OCI-LY1 (cell line): ENCODE data around the gene TIGD7.
"Not testable (repeated sequence)": the region's sequence is repeated elsewhere in the genome, so short reads cannot be mapped to it uniquely, and the experiment has no call there.

Experiments used
- H2AFZ ChIP-seq: fragments of 200-600 bp; sonication (generic), shearing (Covaris generic); 2 replicates; pipeline ENCODE4 v1.6.0; 2014; ENCODE audit warnings: antibody characterized with exemption, mild to moderate bottlenecking, low read length
- H3F3A ChIP-seq: fragments of 200-600 bp; sonication (generic), shearing (Covaris generic); 2 replicates; pipeline ENCODE4 v1.6.0; 2014; ENCODE audit warnings: mild to moderate bottlenecking, antibody characterized with exemption, low read length, moderate library complexity; ENCODE audit not compliant: insufficient read depth
- H3K27ac ChIP-seq: fragments of 200-600 bp; sonication (generic); 2 replicates; pipeline ENCODE4 v1.5.1; 2014; ENCODE audit warnings: low read length, mixed run types, mild to moderate bottlenecking, low read depth; ENCODE audit not compliant: poor library complexity, severe bottlenecking
- H3K27me3 ChIP-seq: fragments of 200-600 bp; sonication (generic); 2 replicates; pipeline ENCODE4 v1.6.0; 2014; ENCODE audit warnings: antibody characterized with exemption, mild to moderate bottlenecking, low read length, moderate library complexity; ENCODE audit not compliant: insufficient read depth
- H3K36me3 ChIP-seq: fragments of 200-600 bp; sonication (generic); 2 replicates; pipeline ENCODE4 v1.6.1; 2014; ENCODE audit warnings: mild to moderate bottlenecking, antibody characterized with exemption, low read length, moderate library complexity, mixed read lengths; ENCODE audit not compliant: insufficient read depth
- H3K4me1 ChIP-seq: fragments of 200-600 bp; sonication (generic); 2 replicates; pipeline ENCODE4 v1.5.1; 2014; ENCODE audit warnings: mild to moderate bottlenecking, low read length, moderate library complexity; ENCODE audit not compliant: insufficient read depth, severe bottlenecking
- H3K4me2 ChIP-seq: fragments of 200-600 bp; sonication (generic), shearing (Covaris generic); 2 replicates; pipeline ENCODE4 v1.6.1; 2014; ENCODE audit warnings: low read length
- H3K4me3 ChIP-seq: fragments of 200-600 bp; sonication (generic); 2 replicates; pipeline ENCODE4 v1.5.1; 2014; ENCODE audit warnings: low read length, low read depth, mild to moderate bottlenecking, mixed read lengths; ENCODE audit not compliant: poor library complexity, severe bottlenecking
- H3K79me2 ChIP-seq: fragments of 200-600 bp; shearing (Covaris generic); 2 replicates; pipeline ENCODE4 v1.6.1; 2016; ENCODE audit warnings: mixed run types, low read length, mixed read lengths; ENCODE audit not compliant: insufficient read depth
- H3K9ac ChIP-seq: fragments of 200-600 bp; sonication (generic), shearing (Covaris generic); 2 replicates; pipeline ENCODE4 v1.6.1; 2014; ENCODE audit warnings: mild to moderate bottlenecking, low read length, mixed read lengths
- H3K9me2 ChIP-seq: fragments of 200-600 bp; sonication (generic), shearing (Covaris generic); 2 replicates; pipeline ENCODE4 v1.6.1; 2014; ENCODE audit warnings: low read depth, mild to moderate bottlenecking, low read length, mixed read lengths
- H3K9me3 ChIP-seq: fragments of 200-600 bp; shearing (Covaris generic); 2 replicates; pipeline ENCODE4 v1.6.1; 2014; ENCODE audit warnings: low read length, mixed read lengths
- H4K20me1 ChIP-seq: fragments of 200-600 bp; sonication (generic), shearing (Covaris generic); 2 replicates; pipeline ENCODE4 v1.6.0; 2016; ENCODE audit warnings: mild to moderate bottlenecking, low read length; ENCODE audit not compliant: insufficient read depth
- EZH2 ChIP-seq: fragments of 200-600 bp; sonication (generic), shearing (Covaris generic); IDR thresholded peaks from 2 replicates; pipeline ENCODE4 v1.8.0; 2017; ENCODE audit warnings: borderline replicate concordance, mixed run types, mild to moderate bottlenecking, antibody characterized with exemption, low read length, moderate library complexity, mixed read lengths
- TF ChIP-seq, protein P1 (sequence below): fragments of 200-600 bp; sonication (generic), shearing (Covaris generic); IDR thresholded peaks from 2 replicates; pipeline ENCODE4 v1.5.1; 2017; ENCODE audit warnings: mild to moderate bottlenecking, antibody characterized with exemption, low read length, moderate library complexity, mixed read lengths

The TIGD7 gene

DNA sequence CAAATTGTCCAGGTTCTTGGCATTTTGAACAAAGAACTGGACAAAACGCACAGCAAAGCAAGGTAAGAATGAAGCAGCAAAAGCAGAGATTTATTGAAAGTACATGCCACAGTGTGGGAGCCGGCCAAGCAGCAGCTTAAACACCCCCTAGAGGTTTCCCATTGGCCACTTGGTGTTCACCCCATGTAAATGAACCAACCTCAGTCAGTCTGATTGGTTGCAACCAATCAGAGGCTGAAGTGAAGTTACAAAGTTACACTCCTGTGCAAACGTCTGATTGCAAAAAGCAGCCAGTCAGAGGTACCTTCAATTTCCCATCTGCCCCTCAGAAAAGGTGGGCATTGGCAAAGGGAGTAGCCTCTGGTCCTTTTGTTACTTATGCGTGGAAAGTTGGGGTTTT, 30.7 kb downstream of the TIGD7 start:
- Histone ChIP-seq H3K4me3 (no peak overlapping the region), H3K27ac (no peak overlapping the region), H3K36me3 (no peaks in the 10 kb centered on the region), H4K20me1 (no peaks in the 10 kb centered on the region), H3K9me2 (no peaks in the 10 kb centered on the region), H3K79me2 (no peaks in the 10 kb centered on the region), H3K27me3 (peaks cover 6% of the 10 kb centered on the region; the same call in 1 of the 2 replicates), H2AFZ (no peak overlapping the region), H3K9me3 (no peaks in the 10 kb centered on the region), H3K4me2 (peak overlapping the region; percentile 6; the same call in 1 of the 2 replicates), H3K9ac (no peak overlapping the region), H3F3A (no peaks in the 10 kb centered on the region), H3K4me1 (peaks cover 10% of the 10 kb centered on the region)
- TF ChIP-seq, protein P1, sequence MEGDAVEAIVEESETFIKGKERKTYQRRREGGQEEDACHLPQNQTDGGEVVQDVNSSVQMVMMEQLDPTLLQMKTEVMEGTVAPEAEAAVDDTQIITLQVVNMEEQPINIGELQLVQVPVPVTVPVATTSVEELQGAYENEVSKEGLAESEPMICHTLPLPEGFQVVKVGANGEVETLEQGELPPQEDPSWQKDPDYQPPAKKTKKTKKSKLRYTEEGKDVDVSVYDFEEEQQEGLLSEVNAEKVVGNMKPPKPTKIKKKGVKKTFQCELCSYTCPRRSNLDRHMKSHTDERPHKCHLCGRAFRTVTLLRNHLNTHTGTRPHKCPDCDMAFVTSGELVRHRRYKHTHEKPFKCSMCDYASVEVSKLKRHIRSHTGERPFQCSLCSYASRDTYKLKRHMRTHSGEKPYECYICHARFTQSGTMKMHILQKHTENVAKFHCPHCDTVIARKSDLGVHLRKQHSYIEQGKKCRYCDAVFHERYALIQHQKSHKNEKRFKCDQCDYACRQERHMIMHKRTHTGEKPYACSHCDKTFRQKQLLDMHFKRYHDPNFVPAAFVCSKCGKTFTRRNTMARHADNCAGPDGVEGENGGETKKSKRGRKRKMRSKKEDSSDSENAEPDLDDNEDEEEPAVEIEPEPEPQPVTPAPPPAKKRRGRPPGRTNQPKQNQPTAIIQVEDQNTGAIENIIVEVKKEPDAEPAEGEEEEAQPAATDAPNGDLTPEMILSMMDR, result no peak
- TF ChIP-seq EZH2, result no peak

DNA sequence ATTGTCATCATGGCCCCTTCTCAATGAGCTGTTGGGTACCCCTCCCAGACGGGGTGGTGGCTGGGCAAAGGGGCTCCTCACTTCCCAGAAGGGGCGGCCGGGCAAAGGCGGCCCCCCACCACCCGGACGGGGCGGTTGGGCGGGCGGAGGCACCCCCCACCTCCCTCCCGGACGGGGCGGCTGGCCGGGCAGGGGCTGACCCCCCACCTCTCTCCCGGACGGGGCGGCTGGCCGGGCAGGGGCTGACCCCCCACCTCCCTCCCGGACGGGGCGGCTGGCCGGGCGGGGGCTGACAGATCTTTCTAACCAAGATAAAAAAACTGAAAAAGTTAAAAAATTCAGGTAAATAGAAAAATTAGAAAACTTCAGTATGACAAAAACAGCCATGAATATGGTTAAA, 33.9 kb downstream of the TIGD7 start:
- not testable (repeated sequence) for H3K4me3 ChIP-seq, H3K9ac ChIP-seq, H3F3A ChIP-seq, H3K4me2 ChIP-seq, H3K9me3 ChIP-seq, H3K79me2 ChIP-seq, H3K27me3 ChIP-seq, H2AFZ ChIP-seq, H3K27ac ChIP-seq, H3K36me3 ChIP-seq, H3K9me2 ChIP-seq, H4K20me1 ChIP-seq
- H3K4me1 ChIP-seq, result peaks cover 13% of the 10 kb centered on the region

DNA sequence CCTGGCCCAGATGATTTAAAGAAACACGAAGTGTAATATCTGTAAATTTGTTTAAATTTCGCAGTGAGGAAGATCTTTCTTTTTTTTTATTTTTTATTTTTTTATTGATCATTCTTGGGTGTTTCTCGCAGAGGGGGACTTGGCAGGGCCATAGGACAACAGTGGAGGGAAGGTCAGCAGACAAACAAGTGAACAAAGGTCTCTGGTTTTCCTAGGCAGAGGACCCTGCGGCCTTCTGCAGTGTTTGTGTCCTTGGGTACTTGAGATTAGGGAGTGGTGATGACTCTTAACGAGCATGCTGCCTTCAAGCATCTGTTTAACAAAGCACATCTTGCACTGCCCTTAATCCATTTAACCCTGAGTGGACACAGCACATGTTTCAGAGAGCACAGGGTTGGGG, 34.5 kb downstream of the TIGD7 start:
- H3K4me2 ChIP-seq, H3K9ac ChIP-seq, H3K9me2 ChIP-seq, H3K4me3 ChIP-seq, H3F3A ChIP-seq, H3K27me3 ChIP-seq, H3K9me3 ChIP-seq, H3K79me2 ChIP-seq, H3K27ac ChIP-seq, H3K36me3 ChIP-seq, H2AFZ ChIP-seq, H4K20me1 ChIP-seq: not testable (repeated sequence)
- peaks cover 13% of the 10 kb centered on the region for H3K4me1 ChIP-seq

DNA sequence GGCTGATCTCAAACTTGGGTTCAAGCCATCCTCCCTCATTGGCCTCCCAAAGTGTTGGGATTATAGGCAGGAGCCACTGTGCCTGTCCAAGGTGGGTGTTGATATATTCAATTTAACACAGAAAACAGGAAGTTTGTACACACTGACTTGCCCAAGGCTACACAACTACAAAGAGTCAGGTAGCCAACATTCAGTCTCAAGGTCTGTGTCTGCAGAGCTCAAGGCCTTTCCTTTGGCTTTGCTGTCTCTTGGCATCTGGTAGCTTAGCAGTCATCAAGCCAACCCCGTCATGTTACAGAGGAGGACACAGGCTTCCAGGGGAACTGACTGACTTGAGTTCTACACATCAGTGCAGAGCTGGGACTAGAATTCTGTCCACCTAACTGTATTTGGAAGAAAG, 36.9 kb downstream of the TIGD7 start:
- Histone ChIP-seq H3K36me3 (0 out of 2 replicates have a peak, but pooled peaks cover 5% of the 10 kb centered on the region), H3K4me2 (no peak overlapping the region), H3K9me2 (no peaks in the 10 kb centered on the region), H3K9ac (no peak overlapping the region), H3K27ac (no peak overlapping the region), H3K27me3 (no peaks in the 10 kb centered on the region), H3K9me3 (peaks cover 5% of the 10 kb centered on the region), H3K79me2 (no peaks in the 10 kb centered on the region), H3F3A (no peaks in the 10 kb centered on the region), H4K20me1 (no peaks in the 10 kb centered on the region), H2AFZ (no peak overlapping the region), H3K4me3 (no peak overlapping the region), H3K4me1 (peaks cover 17% of the 10 kb centered on the region)
- no peak for TF ChIP-seq EZH2
- TF ChIP-seq, protein P1, result no peak
